GM12874 (cell line): ENCODE results near the gene POLG.

ENCODE experiments used
- TF ChIP-seq, protein P1 (sequence below): IDR thresholded peaks from 2 replicates; pipeline ENCODE4 v1.5.1; 2011; ENCODE audit warnings: low read depth, mild to moderate bottlenecking, control low read depth, low read length, moderate library complexity; ENCODE audit not compliant: insufficient read depth

POLG gene

DNA sequence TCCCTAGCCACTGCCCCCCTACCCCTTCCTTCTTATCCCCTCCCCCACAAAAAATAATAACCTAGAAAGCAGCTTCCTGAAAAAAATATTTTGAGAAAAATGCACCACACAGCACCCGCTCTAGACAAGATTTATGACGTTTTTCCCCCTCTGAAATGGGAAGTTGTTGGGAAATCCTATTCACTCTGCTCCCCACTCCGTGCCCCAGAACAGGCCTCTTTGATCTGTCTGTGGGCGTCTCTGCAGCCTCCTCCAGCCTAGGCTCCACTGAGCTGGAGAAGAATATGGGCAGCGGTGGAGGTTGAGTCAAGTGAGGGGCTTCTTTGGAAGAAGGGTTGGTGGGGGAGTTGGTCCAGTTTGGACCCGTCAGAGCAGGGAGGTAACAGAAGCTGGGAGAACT lies 28.5 kb upstream of the POLG start:
- TF ChIP-seq, protein P1, sequence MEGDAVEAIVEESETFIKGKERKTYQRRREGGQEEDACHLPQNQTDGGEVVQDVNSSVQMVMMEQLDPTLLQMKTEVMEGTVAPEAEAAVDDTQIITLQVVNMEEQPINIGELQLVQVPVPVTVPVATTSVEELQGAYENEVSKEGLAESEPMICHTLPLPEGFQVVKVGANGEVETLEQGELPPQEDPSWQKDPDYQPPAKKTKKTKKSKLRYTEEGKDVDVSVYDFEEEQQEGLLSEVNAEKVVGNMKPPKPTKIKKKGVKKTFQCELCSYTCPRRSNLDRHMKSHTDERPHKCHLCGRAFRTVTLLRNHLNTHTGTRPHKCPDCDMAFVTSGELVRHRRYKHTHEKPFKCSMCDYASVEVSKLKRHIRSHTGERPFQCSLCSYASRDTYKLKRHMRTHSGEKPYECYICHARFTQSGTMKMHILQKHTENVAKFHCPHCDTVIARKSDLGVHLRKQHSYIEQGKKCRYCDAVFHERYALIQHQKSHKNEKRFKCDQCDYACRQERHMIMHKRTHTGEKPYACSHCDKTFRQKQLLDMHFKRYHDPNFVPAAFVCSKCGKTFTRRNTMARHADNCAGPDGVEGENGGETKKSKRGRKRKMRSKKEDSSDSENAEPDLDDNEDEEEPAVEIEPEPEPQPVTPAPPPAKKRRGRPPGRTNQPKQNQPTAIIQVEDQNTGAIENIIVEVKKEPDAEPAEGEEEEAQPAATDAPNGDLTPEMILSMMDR, result no peak

DNA sequence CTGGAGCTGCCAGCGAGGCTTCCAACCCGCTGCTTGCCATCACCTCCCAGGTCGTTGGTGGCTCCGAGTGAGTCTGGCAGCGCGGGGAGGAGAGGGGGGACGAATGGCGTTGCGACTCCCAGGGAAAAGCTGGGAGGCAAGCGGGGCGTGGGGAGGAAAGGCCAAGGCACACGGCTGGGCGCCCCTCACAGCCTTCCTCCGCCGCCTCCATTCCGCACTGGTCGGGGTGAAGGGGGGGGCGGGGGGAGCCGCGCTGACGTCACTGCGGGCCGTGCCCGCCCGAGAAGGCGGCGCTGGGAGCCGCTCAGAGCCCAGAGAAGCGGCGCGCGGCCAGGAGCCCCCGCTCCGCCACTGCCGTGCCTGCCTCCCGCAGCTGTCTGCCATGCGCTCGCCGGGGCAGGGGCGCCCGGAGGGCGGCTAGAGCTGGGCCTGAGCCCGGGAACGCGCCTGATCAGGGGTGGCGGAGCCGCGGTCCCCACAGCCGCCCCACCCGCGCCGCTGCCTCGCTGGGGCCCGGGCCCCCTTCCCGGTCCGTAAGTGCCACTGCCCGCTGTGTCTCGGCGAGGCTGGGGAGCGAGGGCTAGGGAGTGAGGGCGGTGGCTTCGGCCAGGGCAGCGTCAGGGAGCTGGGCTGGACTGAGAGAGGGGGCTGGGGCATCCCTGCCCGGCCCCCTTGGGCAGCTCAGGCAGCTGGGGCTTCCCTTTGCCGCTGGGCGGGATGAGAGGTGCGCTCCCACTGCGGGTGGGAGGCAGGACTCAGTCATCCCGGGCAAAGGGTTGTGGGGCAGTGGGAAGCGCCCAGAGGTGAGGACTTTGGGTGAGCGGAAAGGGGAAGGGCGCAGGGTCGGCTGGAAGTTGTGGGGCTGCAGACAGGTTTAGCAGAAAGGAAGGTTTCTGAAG lies 27.8 kb upstream of the POLG start:
- TF ChIP-seq, protein P1, result no peak

DNA sequence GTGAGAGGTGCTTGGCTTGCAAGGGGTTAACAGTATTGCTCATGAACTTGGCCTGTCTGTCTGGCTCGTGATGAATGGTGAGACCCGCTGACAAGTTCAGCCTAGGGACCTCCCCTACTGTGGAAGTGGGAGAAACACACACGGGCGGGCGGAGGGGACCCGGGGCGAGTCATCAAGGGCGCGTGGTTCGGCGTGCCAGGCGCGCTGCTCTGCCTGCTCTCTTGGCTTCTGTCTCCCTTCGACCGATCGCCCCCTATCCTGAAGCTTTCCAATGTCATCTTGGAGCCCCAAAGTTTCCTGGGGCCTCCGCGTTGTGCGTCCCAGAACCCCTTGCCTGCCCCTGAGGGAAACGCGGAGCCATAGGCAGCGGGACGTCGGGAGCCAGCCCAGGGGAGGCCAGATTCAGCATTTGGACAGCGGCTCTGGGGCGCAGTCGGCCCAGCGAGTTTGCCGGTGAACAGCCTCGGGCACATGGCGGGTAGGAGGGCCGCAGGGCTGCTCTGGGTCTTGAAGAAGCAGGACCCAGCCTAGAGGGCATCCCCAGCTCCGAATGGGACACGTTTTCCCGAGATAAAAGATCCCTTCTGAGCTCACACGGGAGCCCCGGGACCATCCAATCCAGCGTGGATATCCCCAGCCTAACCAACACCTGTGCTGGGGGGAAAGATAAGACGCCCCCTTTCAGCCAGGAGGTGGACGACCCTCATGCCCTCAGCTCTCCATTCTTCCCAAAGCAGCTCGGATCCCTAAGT lies 27.0 kb upstream of the POLG start:
- TF ChIP-seq, protein P1, result no peak

DNA sequence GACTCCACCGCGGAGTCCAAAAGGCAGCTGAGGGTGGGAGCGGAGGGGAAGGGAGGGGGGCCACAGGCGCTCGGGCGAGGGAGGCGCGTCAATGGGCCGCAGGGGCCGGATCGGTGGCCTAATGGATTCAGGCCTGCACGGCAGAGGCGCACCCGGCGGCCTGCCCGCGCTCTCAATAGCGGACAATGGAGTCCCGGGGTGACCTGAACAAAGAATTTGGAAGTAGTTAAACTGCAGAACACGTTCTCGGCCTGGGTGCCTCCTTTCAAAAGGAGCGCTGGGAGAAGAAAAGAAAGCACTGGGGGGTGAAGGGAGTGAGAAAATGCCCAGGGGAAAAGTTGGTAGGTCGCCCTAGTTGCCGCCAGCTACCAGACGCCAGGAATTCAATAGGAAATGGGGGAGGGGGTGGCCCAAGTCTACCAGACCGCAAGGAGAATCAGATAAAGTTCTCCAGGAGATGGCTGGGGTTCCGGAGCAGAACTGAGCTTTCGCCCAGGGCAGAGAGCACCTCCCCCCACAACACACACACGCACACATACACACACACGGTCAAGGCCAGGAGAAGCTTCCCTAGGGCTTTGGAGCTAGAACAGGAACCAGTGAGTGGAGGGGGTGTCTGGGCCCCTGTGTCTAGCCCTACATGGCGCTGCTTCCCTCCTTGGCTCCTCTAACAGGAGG lies 25.8 kb upstream of the POLG start:
- TF ChIP-seq, protein P1, result no peak

DNA sequence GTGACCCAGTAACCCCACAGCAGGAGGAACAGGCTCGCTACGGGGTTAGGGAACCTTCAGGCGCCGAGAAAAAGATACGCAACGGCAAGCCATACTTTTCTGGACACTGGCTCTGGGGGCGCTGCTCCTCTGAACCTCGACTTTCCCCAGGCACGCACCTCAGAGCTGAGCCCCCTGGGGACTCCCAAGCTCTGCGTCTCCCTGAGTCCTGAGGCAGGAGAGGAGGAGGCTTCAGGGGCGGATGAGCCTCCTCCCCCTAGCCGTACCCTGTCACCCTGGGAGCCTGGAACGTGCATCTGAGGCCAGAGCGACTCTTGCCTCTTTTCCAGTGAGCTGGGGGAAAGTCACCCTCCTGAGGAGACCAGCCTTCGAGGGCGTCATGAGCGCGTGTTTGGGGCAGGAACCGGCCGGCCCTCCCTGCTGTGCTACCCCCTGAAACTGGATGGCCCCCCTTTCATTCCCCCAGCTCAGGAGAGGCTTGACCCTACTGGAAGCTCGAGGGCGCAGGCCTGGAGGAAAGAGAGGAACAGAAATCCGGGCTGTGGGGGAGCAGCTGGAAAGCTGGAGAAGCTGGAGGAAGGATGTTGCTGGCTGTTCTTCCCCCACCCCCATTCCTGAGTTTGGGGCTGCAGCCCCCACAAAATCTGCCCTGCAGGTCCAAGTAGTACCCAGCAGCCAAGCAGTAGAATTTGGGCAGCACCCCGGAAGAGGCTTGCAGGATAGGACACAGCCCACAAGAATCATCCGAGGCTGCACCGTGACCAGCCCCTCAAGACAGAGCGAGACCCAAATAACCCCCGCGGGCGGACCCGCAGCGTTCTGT lies 25.1 kb upstream of the POLG start:
- TF ChIP-seq, protein P1, result no peak

DNA sequence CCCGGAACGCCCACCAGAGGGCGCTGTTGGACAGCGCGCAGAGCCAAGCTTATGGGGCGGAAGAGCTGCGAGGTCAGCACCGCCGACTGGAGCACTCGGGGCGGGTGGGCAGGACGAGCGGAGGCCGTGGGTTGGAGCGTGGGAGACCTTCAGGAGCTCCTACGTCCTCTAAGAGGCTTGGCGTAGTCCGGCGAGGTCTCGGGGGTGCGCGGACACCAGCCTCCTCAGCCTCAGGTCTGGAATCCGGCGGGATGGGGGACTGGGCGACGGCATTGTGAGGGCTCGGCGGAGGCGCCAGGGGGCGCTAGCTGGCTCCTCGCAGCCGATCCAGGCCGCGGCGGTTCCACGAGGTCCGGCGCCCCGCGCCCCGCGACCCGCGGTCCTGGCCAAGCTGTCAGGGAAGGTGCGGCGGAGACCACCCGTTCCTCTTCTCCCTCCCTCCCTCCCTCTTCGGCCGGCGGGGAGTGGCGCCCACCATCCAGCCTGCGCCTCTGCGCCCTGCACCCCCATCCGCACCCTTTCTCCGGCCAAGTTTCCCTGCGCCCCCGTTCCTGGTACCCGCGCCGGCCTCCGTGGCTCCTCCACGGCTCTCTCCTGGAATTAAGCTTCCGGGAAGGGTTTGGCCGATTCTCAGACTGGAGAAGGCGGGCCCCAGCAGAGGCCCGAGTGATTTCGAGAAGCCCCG lies 24.3 kb upstream of the POLG start:
- TF ChIP-seq, protein P1, result peak; percentile 84
